RKO (cell line): Measurements from ENCODE around the gene STC2.

Experiments
- DNase-seq: peaks from one replicate; pipeline ENCODE4 v3.0.0-alpha.2; 2016; ENCODE audit warnings: low spot score

STC2 gene

DNA sequence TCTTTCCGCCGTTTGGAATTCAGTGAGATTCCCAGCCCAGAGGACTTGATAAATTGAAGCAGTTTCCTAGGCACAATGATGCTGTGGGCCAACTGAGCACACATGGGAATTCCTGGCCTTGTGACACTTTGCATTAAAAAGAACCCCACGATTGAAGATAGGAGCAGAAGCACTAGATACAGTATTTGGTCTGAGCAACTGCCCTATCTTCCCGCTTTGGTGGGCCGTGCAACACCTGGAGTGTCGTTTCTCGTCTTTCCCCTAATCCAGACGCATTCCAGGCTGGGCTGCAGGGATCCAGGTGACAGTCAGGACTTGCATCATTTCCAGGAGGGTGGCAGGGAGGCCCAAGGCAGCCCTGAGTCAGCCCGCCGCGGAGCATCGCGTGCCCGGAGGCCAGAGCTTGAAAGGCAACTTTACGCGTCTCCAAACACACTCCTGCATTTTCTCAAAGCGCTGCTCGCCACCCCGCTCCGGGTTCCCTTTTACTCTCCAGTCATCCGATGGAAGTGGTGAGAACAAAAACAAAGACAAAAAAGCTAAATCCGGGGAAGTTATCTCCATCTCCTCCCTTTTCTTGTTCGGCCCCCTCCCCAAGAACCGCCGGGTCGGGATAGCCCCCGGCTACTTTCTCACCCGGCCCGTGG lies 753 bp upstream of the STC2 start:
- DNase-seq: no peak

DNA sequence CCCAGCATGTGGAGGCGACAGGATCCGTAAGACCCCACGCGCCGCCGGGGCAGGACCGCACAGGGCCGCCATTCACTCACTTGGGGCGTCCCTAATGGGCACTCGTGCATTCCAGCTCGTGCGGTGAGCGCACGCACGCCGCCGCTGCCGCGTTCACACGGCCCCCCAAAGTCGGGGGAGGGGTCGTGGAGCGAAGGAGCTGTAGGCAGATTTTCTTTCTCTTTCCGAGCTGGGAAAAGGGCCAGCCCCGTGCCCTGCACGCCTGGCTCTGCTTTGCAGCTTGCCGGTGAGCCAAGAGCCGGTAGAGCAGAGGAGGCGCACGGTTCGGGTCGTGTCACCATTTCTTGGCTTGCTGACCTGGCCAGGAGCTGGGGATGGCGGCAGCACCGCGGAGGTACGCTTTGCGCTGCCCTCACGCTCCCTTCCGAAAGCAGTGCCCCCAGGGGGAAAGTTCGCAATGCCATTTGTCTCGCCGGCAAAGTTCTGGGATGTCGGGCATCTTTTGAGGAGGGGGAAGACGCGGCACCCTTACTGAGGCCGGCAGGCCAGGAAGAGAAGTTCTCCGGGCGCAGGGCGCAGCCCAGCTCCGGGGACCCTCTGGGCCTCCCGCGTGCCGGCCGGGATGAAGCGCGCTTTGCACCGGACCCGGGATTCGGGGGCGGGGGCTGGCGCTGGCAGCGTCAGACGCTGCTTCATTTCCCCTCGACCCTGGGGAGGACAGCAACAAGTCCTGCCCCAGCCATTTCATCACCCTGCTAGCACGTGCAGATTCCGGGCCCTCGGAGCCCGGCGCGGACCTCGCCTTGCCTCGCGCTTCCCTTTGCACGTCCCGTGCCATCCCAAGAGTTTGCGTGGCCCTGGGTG lies 898 bp downstream of the STC2 start:
- DNase-seq: no peak

DNA sequence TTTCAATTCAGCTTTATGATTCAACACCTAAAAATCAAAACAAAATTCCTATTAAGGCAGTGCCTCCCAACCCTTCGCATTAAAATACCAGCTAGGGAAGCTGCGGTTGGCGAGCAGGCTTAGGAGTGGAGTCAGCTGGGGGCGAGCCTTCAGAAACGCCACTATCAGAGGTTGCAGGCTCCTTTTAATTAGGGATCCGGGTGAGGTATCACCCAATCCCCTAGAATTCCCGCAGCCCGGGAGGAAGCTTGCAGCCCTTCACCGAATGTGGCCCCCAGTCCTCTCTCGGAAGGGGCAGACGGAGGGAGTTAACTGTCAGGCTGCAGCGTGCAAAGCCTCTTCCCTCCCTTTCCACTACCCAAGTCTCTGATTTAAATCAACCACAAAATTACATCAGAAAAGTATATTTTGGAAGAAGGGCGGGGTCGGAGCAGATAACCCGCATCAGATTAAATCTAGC lies 1.7 kb downstream of the STC2 start:
- DNase-seq: peak; percentile 38

DNA sequence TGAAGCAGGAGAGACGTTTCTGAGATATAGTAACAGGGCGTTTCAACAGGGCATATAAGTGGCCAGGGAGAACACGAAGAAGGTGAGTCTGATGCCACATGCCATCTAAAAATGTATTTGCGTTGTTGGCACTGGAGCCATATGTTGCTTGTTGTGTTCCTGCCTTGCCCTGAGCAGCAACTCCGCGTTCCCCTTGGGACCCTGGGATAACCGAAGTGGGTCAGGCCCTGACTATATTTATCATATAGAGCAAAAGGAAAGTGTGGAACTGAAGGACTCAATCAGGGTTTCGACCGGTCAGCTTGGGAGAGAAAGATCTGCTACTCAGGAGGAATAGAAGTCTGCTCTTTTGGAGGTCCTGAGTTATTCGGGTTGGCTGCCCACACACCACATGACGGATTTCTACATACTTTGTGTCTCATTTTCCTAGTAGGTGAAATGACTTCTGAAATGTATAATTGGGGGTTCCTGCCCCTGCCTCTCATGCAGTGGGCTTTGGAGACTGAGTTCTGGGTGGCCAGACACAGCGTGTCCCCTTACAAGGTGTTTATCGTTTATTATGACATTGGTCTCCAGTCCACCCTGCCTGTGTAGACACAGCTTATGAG lies 3.0 kb downstream of the STC2 start:
- no peak for DNase-seq

DNA sequence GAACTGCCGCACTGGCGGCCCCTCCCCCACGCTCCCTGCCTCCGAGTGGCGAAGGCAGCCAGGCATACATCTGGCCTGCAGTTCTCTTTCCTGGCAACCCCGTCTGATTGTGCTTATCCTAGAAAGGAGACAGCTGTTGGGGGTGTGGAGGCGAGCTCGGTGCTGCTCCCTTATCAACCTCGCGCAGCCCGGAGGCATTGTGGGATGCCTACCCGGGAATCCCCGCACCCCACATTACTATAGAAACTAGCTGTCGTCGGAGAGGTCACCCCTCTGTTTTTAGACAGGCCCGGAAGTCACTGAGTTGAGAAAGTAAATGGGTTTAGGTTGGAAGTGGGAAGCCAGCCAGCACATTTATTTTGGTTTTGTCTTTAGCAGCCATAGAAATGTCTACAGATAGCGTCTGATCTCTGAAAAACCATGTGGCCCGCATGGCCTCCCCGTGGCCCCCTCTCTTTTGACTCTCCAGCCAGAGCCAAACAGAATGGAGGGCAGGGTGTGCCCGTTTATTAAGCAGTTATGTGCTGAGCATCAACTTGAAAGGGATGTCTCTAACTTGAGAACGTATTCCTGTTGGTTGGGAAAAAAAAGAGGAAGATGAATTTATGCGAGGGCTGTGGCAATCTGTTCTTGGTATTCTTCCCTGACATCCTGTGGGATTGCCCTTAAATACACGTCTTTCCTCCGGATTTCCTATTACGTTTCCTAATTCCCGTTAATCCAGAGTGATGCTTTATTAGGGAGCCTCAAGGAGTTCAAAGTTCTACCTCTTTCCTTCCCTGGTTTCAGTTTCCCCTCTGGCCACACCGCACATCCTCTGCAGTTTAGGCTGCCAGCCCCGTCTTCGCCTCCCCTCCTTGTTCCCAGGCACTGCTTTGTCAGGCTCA lies 3.9 kb downstream of the STC2 start:
- DNase-seq: no peak

DNA sequence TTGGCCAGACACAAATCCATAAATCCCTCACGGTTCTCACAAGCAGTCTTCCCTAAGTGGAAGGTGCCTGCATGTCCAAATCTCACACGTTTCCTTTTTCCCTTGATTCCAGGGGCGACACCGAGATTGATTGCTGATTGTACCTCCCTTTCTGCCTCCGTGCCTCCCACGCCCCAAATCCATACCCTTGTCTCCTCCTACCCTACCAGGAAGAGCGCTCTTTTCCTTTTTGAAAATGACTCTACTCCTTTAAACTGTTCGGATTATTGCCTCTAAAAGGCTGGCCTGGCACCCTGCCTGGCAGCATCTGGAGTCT lies 4.5 kb downstream of the STC2 start:
- no peak for DNase-seq

DNA sequence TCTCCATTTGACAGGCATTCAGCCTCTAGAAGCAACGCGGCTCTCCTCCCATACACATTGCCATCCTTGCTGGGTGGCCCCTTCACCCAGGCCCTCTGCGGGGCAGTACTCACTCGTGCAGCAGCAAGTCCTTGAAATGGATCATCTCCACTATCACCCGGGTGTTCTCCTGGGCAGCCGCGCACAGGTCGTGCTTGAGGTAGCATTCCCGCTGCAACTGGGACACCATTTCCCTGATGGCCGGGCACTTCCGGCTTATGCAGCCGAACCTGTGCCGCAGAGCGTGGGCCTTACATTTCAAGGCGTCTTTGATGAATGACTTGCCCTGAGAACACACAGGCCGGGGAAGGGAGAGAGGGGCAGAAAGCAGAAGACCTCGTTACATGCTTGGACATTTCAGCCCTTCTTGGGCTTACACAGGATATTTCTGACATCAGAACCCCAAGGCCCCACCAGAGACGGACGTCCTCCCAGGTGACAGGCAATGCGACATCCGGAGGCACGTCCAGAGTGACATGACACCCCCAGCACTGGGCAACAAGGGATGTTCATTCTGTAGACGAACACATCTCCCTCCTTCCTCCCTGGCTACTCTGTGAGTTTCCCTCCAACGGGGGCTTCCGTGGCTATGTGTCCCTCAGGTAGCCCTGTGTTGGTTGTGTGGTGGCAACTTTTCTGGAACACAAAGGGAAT lies 5.0 kb downstream of the STC2 start:
- DNase-seq: no peak

DNA sequence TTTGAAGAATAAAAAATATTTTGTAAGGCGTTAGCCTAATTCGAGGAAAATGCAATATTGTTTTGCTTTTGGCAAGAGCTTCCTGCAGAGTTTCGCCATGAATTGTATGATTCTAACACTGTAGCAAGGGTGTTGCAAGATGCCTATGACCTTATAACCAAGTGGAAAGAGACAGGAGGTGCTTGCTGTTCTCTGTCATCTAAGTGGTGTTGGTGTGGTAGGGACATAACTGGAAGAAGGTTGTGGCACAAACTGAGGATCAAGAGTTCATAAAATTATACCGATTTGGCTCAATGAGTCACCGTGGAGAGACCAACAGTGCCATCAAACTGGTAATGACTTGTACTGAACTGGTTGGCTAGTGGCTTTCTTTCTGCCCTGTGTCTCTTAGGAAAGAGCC lies 6.3 kb downstream of the STC2 start:
- DNase-seq: no peak

DNA sequence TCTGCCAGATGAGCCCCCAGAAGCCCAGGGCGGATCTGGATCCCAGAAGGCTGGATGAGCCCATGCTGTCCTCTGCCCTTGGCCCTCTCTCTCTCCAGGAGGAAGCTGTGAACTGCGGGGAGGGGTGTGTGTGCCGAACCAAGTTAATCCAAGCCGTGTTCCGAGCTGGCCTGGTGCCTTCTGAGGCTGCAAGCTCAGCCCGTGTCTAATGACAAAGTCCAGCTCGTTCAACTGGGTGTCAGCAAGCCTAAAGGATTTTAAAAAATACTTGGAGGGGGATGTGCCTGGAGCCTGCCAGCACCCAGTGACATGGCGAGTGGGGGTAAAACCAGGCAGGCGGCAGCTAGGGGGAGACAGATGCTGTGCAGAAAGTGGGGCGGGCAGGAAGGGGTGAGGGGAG lies 8.0 kb downstream of the STC2 start:
- DNase-seq: no peak

DNA sequence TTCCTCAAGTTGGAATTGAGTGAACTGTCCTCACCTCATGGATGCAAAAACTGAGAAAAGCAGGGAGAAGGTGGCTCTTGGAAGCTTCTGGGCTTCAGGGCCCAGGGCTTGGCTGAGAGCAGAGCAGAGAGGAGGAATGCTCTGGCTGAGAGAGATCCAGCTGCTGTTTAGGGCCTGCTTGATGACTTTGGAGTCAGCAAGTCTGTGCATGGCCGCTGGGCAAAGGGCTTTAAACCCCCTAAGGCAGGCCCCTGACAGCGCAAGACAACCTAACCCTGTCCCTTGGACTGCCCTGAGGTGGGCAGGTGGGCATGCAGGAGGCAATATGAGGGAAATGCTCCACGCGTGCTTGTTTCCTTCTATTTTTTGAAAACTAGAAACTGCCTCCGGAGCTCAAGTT lies 8.6 kb downstream of the STC2 start:
- DNase-seq: no peak

DNA sequence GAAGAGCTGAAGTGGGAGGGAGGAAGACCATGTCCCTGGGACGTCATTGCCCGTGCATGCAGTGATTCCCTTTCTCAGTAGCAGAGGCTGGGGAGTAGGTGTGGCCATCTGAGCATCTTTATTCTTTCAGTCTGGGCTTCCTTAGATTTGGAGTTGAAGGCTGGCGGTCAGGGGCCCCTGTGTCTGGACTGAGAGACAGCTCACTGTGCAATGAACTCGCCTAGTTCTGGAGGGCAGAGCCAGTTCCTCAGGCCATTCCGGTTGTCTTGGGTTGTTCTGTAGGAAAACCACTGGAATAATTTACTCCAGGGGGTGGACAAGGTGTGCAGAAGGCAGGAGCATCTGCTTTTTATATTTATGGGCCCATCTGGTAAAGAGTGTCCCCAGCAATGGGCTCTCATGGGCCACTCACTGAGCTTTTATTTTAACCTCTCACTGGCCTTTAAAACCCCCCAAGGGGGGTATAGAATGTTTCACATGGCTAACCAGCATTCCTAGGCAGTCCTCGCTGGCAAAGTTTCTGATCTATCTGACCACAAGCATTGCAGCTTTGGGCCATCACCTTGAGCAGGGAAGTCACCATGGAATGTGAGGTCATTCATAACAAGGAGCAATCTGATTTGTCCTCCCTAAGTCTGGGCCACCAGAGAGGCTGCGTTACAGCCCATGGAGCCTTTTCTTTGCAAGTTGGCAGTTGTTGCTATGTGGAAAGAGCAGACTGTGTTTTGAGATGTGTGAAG lies 9.2 kb downstream of the STC2 start:
- DNase-seq: no peak

DNA sequence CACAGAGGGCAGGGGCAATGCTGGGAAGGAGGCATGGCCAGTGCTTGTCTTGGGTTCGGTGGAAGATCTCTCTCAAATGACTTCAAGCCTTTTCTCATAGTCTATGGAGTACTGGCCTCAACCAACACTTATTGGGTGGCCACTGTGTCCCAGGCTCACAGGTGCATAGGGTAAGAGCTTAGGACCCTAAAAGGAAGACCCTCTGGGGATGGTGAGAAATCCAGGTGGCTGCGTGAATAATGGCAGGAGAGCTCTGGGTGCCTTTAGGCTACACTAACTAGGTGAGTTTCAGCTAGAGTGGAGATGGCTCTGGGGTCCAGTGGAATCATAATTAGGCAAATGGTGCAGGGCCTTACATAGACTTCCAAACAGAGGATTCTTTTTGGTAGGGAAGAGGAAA lies 9.9 kb downstream of the STC2 start:
- no peak for DNase-seq

DNA sequence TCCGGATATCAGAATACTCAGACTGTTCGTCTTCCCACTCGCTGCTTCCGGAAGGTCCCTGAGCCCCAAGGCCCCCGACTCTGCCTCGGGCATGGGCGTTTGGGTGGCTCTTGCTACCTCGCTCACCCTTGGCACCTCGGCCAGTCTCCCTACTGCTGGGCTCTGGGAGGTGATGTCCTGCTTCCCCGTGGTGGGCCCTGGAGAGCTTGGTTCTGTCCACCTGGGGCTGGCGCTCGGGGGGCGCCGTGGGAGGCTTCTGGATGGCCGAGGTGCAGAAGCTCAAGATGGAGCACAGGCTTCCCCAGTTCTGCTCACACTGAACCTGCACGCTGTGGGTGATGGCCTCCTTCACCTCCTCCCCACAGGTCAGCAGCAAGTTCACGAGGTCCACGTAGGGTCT lies 10.4 kb downstream of the STC2 start:
- DNase-seq: no peak

DNA sequence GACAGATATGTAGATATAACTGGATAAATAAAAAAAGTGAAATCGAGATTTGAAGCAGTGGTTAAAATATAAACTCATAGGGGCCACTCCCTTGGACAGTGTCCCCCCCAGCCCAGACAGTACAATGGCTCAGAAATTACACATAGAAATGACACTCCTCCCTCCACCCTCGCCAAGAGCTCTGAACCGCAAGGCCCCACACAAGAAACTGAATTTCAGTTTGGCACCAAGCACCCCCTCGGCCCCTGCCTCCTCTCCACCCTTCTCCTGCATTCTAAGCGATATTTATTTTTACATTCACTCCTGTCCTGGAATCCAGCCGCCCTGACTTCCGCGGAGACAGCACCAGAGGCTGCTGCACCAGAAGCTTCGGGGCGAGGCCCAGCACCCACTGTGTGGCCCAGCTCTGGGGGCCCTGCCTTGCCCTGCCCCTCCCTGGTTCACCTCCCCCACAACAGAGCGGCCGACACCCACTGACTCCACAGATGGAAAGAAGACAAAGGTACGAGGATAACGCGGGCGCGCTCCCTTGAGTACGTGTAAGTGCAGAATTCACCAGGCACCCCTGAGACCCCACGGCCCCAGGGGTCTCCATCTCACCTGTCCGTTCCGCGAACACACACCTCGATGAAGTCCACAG lies 11.0 kb downstream of the STC2 start:
- no peak for DNase-seq

DNA sequence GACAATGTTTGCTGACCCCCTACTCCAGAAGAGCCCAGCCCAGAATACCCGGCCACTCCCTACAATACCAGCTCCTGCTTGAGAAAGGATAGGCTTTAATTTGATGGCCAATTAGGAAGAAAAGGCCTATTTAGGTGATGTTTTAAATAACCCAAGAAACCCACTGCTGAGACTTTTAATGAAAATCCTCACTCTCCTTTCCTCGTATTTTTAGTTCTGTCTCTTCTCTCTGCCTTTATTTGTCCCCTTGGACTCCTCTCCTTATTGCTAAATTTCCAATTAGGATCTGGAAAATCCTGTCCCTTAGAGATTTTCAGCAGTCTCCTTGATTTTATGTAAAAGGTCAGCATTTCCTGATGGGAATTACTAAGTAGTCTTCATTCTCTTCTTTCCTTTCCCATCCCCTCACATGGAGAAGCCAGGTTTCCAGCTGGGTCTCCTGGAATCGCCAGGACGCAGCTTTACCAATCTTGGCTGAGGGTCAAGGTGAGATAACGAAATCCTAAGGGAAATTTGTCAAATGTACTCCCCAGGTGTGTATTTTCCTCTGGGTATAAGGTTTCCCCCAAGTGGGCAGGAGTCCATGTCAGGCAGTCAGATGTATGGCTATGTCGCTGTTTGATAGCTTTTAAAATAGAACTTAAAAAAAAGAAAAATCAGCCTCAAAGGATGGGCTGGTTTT lies 11.7 kb downstream of the STC2 start:
- DNase-seq: no peak

DNA sequence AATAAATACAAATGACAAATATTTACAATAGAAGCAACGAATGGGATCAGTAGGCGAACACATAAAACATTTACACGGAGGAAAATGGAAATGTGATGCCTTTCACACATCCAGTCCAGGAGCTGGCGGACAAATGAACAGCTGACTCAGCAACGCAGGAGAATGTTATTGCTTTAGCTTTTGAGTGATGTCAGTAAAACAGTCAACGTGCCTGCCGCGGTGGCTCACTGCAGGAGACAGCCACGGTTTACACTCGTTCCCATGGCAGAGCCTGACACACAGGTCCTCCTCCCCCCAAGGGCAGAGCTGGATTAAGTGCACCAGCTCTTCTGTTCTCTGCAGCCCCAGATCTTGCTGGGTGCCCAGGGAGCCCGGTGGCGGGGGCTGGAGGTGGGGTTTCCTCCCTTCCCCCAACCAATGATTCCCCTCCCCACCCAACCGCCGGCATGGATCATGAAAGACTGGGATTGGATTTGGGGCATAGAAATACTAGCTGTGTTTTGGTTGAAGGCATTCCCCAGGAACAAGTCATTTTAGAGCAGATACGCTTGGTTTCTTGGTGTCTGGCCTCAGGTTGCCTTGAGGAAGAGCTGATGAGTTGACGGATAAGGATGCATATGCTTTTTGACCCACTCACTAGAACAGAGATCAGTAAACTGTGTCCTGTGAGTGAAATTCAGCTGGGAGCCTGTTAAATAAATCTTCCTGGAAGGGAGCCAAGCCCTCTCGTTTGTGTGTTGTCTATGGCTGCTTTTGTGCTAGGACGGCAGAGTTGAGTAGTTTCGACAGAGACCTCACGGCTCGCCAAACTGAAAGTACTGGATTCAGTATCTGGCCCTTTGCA lies 12.5 kb downstream of the STC2 start:
- no peak for DNase-seq

DNA sequence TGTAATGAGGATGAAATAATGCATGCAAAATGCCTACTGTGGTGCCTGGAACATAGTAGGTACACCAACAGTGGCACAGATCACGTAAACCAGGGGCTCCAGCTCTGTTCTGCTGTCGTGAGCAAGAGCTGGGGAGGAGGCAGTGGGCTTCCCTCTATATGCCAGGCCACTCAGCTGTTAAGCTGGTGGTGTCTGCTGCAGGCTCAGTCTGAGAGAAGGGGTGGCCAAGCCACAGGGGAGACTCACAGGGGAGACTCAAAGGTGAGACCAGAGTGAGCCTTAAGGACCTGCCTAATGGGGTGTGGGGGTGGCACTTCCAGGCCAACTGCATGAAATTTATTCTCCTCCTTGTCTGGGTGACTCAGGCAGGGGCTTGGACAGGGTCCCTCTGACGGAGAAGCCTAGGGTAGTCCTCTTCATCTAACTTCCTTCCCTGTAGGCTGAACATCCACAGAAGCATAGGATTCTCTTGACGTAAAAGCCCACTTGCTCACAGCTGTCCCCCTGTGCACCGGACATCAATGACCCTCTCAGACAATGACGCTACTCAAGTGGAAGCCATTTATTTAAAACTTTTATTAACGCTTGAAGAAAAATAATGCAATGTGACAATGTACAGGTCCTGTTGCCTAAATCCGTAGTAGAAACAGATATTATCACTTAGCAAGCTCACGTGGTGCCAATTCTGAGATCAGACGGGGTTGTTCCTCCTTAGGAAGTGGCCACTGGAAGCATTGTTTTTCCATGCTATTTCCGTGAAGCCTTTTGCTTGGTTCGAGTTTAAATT lies 13.9 kb downstream of the STC2 start:
- no peak for DNase-seq

DNA sequence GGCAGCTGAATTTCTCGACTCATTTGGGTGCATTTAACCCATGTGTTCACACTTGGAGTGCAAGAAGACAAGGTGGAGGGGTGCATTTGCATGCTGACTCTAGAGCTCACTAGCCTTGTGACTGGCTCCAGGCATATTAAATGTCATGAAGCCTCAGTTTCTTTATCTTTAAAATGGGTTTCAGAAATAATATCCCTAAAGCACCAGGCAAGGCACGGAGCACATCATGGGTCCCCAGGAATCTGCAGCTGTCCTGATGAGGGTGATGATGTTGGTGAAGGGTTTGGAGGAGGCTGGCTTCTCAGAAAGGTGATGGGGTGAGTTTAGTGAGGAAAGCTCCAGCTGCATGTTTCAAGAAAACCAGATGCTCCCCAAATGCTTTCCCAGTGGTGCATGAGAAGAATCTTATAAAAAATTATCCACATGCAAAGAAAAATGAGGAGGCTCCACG lies 14.8 kb downstream of the STC2 start:
- DNase-seq: no peak
